Fibroblast of skin of left biceps (primary cell): Measurements from ENCODE around the gene OLIG2.
A peak's percentile ranks its signal among the peaks of the same experiment; 100 is the strongest.

Experiments used
- DNase-seq, 2 experiments: peaks; one replicate each; pipeline ENCODE4 v3.0.0-alpha.2; 2013; ENCODE audit warnings: low read depth in 2 of 2

Gene OLIG2

DNA sequence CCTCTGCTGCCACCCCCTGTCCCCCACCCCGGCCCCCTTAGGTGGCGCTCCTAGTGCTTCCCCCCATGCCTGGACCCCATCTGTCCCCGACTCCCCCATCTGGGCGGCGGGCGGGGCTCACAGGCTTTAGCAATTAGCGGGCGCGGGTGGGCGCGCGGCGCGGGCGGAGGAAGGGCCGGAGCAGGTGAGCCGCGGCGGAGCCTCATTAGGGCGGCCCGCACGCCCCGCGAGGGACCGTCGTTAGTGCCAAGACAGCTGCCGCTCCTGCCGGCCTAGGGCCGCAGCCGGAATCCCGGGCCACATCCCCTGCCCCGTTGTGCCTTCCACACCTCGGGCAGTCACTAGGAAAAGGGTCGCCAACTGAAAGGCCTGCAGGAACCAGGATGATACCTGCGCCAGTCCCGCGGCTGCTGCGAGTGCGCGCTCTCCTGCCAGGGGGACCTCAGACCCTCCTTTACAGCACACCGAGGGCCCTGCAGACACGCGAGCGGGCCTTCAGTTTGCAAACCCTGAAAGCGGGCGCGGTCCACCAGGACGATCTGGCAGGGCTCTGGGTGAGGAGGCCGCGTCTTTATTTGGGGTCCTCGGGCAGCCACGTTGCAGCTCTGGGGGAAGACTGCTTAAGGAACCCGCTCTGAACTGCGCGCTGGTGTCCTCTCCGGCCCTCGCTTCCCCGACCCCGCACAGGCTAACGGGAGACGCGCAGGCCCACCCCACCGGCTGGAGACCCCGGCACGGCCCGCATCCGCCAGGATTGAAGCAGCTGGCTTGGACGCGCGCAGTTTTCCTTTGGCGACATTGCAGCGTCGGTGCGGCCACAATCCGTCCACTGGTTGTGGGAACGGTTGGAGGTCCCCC lies 7.6 kb downstream of the OLIG2 start:
- DNase-seq, result no peak

DNA sequence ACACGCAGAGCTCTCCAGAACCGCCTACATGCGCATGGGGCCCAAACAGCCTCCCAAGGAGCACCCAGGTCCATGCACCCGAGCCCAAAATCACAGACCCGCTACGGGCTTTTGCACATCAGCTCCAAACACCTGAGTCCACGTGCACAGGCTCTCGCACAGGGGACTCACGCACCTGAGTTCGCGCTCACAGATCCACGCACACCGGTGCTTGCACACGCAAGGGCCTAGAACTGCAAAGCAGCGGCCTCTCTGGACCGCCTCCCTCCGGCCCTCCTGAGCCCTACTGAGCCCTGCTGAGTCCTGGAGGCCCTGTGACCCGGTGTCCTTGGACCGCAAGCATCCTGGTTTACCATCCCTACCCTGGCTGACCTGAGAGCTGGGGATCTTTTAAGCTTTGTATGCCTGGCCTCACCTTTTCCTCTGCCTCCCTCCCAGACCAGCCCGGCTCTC lies 8.3 kb downstream of the OLIG2 start:
- DNase-seq, result no peak

DNA sequence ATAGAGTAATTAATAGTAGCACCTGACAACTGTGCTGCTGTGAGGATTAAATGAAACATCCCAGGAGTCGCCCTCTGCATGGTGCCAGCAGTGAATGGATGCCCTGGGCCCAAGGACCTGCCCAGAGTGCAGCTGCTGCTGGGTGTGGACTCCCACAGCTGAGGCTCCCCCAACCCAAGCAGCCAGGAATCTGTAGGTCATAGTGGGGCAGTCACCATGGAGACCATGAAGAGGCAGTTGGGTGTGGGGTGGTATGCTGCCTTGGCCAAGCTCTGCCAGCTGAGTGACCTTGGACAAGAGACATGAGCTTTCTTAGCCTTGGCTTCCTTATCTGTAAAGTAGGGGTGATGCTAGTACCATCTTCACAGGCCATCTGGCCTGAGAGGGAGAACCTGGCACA lies 9.4 kb downstream of the OLIG2 start:
- DNase-seq, result no peak

GRCh38 chr21:33036430-33037162 lies 10.9 kb downstream of the OLIG2 start:
- DNase-seq, result no peak

DNA sequence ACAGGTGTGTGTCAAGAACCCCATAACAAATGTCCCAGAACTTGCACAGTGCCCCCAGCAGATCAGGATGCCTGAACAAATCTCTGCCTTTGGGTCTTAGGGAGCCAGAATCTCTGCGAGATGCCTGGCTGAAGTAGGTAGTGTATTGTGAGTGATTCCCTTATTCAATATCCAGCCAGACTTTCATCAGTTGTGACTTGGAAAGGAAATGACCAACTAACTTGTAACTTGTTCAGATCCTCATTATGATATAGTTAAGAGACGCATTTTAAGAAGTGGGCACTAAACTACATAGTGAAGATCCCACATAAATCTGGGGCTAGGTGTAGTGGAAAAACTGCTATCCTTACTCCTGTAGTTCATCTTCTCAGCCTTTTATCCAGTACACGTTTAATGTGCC lies 11.8 kb downstream of the OLIG2 start:
- DNase-seq, result no peak

- DNase-seq, result no peak
Observed at GRCh38 chr21:33039536-33039935, 13.8 kb downstream of the OLIG2 start.

GRCh38 chr21:33040215-33040614 lies 14.5 kb downstream of the OLIG2 start:
- DNase-seq, result no peak

- no peak for DNase-seq
Observed at GRCh38 chr21:33041981-33042380, 16.2 kb downstream of the OLIG2 start.

DNA sequence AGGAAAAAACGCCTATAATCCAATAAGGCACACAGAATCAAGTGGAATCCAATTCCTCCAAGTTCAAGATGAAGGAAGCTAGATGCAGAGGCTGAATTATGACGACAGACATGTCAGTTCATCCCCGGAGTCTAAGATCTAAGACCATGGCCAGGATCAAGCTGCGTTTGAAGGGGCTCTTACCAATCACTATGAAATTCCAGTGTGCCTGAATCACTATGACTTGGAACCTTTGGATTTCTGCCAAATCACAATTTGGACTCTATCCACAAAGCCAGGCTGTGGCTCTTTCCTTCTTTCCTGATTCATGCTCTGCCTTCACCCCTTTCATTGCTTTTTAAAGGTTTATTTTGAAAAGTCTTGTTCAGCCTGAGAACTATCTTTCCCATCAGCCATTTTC lies 17.1 kb downstream of the OLIG2 start:
- DNase-seq, result peak; percentile 61 to 65

DNA sequence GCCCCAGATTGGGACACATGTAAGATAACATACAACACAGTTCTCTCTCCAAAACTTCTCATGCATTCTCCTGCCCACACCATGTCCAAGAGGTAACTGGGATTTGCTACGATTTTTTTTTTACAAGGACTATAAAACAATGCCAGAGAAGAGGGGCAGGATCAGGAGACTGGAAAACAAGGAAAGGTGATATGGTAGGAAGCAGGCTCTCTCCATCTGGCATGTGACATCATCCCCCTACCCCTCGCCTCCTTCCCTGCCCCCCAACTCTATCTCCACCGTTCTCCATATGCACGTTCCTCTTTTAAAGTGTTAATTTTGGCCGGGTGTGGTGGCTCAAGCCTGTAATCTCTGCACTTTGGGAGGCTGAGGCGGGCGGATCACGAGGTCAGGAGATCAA lies 20.7 kb downstream of the OLIG2 start:
- no peak for DNase-seq

GRCh38 chr21:33047231-33047630 lies 21.5 kb downstream of the OLIG2 start:
- DNase-seq, result no peak

GRCh38 chr21:33051925-33052324 lies 26.2 kb downstream of the OLIG2 start:
- DNase-seq, result no peak

DNA sequence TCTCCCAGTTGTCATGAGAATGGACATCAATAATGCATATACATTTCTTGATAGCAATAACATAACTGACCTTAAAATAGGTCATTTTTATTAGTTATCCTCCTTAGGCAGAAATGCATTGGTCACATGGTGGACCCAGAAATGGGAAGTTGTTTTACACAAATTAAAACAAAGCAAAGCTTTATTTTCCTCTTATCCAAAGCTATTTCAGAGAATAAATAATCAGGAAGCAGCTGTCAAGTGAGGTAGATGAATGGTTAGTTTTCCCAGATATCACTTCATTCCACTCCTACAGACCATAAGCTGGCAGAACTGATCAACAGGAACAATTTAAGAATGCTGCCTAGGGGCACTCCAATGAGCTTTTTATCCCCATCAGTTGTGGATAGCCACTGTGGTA lies 28.2 kb downstream of the OLIG2 start:
- no peak for DNase-seq

- no peak for DNase-seq
Observed at GRCh38 chr21:33055991-33056390, 30.3 kb downstream of the OLIG2 start.

DNA sequence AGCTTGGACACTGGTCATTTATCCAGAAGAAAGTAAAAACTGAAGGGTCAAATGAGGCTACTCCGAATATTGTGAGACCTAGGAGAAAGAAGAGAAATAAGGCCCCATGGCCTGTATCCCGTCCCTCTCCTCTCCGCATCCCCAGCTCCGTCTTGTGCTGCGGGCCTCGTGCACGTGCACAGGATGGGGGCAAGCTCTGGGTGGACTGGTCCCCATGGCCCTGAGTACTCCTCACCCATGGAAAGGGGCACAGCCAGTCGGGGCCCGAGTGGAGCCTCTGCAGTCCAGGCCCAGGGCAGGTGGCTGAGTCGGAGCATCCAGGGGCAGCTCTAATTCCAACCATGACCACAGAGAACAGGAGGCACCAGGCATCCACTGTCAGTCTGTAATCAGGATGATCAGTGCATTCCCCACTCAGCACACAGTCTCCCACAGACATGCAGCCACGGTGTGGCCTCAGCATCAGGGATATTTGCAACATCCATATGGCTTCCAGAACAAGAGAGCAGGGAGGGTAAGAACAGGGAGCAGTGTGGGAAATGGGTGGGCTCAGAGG lies 31.7 kb downstream of the OLIG2 start:
- no peak for DNase-seq

- DNase-seq, result no peak
Observed at GRCh38 chr21:33058527-33058926, 32.8 kb downstream of the OLIG2 start.

DNA sequence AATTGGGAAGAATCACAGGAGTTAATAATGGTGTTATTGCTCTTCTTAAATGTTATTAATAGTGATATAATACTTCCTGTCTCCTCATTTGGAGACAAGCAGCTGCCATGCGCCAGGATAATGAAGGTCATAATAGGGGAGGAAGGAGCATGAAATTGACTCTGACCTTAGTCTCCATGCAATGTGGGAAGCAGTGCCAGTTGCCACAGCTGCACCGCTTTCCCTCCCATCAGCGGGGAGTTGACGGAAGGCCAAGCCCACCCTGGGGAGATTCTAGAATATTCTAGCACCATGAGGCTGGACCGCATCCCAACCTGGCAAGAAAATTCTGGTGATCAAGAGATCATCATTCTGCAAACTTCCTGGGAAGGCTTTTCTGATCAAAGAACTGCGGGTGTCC lies 33.2 kb downstream of the OLIG2 start:
- no peak for DNase-seq

DNA sequence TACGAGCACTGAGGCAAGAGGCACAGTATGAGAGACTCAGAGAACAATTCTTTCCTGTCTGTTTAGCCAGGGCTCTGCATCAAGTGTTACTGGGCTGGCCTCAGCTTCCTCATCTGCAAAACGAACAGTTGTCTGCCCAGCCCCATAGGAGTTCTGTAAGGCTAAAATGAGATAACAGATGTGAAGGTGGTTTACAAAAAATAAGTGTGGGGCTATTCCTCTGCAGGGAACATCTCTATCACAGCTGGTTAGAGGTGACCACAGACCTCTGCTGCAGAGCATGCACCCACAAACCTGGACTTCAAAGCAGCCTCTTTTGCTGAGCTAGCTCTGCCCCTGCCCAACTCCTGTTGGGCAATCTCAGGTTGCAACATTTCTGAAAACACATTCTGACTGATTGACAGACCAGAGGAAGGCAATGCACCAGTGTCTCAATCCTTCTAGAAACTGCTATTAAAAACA lies 33.7 kb downstream of the OLIG2 start:
- DNase-seq, result no peak

GRCh38 chr21:33061233-33061632 lies 35.5 kb downstream of the OLIG2 start:
- no peak for DNase-seq

DNA sequence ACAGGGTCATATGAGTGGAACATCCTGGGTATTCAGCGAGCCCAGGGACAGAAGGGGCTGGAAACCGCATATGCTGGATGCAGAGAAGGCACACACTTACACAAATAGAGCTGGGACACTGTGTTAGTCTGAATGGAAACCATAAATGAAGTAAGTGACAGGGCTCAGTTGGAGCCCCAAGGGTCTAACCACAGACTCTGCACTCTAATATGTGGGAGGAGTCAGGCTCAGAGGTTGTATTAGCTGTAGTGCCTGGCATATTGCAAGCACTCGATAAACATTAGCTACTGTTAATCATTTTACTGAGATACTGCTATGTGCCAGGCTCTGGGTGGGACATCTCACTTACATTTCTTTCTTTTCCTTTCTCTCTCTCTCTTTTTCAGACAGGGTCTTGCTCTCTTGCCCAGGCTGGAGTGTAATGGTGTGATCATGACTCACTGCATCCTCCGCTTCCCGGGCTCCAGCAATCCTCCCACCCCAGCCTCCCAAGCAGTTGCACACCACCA lies 37.7 kb downstream of the OLIG2 start:
- DNase-seq, result no peak

GRCh38 chr21:33063907-33064622 lies 38.3 kb downstream of the OLIG2 start:
- DNase-seq, result no peak
